Fibroblast of mammary gland (primary cell): ENCODE data around the gene DHRS4.
A peak's percentile ranks its signal among the peaks of the same experiment; 100 is the strongest.
"Not testable (repeated sequence)": the region's sequence is repeated elsewhere in the genome, so short reads cannot be mapped to it uniquely, and the experiment has no call there.

Experiments used
- DNase-seq: peaks from one replicate; pipeline ENCODE4 v3.0.0-alpha.2; 2010; ENCODE audit warnings: low read depth
- H3K4me3 ChIP-seq: 2 replicates; pipeline ENCODE4 v1.5.1; 2011; ENCODE audit warnings: low read depth, mild to moderate bottlenecking, low read length, moderate library complexity; ENCODE audit not compliant: control insufficient read depth
- CTCF ChIP-seq: conservative IDR thresholded peaks from 2 replicates; pipeline ENCODE4 v1.5.1; 2011; ENCODE audit warnings: low read depth, low read length, inconsistent platforms; ENCODE audit not compliant: control insufficient read depth, insufficient read depth

The DHRS4 gene

DNA sequence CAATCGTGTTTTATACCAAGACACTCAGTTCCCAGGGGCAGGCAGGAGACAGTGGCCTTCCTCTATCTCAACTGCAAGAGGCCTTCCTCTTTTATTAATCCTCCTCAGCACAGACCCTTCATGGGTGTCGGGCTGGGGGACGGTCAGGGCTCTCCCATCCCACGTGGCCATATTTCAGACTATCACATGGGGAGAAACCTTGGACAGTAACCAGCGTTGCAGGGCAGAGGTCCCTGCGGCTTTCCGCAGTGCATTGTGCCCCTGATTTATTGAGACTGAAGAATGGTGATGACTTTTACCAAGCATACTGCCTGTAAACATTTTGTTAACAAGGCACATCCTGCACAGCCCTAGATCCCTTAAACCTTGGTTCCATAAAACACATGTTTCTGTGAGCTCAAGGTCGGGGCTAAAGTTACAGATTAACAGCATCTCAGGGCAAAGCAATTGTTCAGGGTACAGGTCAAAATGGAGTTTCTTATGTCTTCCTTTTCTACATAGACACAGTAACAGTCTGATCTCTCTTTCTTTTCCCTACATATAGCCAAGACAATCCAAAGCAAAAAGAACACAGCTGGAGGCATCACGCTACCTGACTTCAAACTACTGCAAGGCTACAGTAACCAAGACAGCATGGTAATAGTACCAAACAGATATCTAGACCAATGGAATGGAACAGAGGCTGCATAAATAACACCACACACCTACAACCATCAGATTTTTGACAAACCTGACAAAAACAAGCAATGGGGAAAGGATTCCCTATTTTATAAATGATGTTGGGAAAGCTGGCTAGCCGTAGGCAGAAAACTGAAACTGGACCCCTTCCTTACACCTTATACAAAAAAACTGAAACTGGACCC, 28.6 kb downstream of the DHRS4 start:
- not testable (repeated sequence) for H3K4me3 ChIP-seq, DNase-seq

DNA sequence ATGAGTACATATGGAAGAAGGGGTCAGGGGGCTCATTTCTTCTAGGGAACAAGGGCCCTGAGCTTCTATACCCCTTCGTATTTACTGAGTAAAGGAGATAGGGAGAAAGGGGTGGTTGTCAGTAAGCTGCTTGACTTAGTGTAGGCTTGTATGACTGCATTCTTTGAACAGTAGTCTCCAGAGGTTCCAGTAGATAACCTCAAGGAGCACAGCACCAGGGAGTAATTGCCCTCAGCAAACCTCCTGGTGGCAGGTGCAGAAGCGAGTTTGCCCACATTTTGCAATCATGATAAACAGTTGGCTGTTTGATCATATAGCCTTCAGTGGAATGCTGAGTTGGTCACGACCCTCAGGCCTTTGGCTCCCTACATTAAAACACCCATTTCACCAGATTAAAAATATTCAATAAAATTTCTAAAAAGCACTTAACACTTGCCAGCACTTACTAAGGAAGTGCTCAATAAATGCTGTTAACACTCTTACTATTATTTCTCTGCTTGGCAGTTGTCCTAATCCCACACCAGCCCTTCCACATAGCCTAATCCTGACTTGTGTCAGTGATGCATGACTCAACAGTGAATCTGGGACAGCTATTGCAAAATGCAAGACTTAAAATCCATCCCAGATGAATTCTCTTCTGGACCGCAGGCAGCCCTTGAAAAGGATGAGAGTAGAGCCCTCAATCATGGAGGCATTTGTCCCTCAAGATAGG, 31.5 kb downstream of the DHRS4 start:
- peak; percentile 97 for DNase-seq
- H3K4me3 ChIP-seq = no peak overlapping the region
- no peak for TF ChIP-seq CTCF

DNA sequence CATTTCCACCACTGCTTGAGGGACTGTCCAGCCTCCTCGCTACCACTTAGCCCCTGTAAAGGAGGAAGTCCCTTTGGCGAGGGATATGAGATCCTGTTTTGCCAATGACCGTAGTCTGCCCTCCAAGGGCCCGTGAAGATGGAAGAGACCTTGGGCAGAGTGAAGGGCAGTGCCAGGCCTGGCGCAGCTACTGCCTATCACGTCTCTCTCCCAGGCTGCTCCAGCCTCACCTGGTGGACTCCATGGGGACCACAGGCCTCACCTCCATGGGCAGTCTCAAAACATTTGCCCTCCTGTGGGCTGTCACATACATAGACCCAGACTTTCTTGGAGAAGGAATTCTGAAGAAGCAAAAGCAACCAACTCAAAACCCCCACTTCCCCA, 34.6 kb downstream of the DHRS4 start:
- not testable (repeated sequence) for H3K4me3 ChIP-seq, DNase-seq

- H3K4me3 ChIP-seq = peak within 1 kb of the TSS; percentile 32
- peak; percentile 48 for DNase-seq
Measured at GRCh38 chr14:23988607-23989363, 35.2 kb downstream of the DHRS4 start, which contains the start of gene DHRS4L2. TSS of gene DHRS4L2 (plus strand) at chr14:23988929. CDS start at chr14:23988948, 19 bp downstream.

DNA sequence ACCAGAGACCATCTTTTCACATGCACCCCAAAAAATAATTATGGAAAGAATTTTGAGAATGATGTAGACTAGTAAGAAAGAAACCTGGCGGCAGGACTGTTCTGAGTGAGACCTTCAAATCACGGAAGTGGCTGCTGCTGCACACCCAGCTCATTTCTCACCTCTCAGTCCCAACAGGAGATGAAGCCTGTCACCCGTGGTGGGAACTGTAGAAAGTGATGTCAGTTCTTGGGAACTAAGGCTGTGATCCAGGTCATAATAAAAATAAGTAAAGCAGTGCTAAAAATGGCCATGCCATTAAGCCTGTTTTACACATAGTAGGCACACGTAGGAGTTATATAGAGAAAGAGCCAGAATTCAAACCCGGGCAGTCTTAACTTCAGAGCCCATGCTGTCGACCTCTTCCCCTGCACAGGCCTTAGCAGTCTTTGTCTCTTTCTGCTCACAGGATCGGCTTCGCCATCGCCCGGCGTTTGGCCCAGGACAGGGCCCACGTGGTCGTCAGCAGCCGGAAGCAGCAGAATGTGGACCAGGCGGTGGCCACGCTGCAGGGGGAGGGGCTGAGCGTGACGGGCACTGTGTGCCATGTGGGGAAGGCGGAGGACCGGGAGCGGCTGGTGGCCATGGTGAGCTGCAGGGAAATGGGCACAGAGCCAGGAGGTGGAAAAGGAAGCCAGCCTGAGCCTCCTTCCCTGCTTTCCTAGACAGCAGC, 36.3 kb downstream of the DHRS4 start:
- DNase-seq, H3K4me3 ChIP-seq: not testable (repeated sequence)

GRCh38 chr14:23990961-23991360, 37.4 kb downstream of the DHRS4 start:
- not testable (repeated sequence) for DNase-seq, H3K4me3 ChIP-seq

DNA sequence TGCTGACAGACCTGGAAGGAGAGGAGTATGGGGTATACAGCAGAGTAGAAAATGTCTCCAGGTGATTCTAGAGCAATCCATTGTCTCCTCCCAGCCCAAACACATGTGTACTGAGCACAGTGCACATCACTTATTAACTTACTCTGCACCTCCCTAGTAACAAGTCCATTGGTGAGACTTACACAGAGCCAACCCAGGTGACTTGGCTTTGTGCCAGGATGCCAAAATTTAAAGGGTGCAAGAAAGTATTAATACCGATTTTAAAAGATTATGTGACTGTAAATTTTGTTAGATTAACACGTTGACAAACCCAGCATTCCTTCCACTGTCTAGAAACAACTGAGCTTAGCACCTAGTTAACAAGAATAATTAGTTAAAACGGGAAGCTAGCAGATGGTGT, 39.5 kb downstream of the DHRS4 start:
- not testable (repeated sequence) for H3K4me3 ChIP-seq, DNase-seq

GRCh38 chr14:23996009-23996408, 42.4 kb downstream of the DHRS4 start:
- not testable (repeated sequence) for DNase-seq, H3K4me3 ChIP-seq

- not testable (repeated sequence) for H3K4me3 ChIP-seq, DNase-seq
Measured at GRCh38 chr14:23996825-23997224, 43.3 kb downstream of the DHRS4 start.

- not testable (repeated sequence) for DNase-seq
Measured at GRCh38 chr14:23999640-24000039, 46.1 kb downstream of the DHRS4 start.

GRCh38 chr14:24001078-24001477, 47.5 kb downstream of the DHRS4 start:
- DNase-seq = not testable (repeated sequence)

More at GRCh38 chr14:23999640-24000039, 46.1 kb downstream of the DHRS4 start:
- not testable (repeated sequence) for H3K4me3 ChIP-seq

DNA sequence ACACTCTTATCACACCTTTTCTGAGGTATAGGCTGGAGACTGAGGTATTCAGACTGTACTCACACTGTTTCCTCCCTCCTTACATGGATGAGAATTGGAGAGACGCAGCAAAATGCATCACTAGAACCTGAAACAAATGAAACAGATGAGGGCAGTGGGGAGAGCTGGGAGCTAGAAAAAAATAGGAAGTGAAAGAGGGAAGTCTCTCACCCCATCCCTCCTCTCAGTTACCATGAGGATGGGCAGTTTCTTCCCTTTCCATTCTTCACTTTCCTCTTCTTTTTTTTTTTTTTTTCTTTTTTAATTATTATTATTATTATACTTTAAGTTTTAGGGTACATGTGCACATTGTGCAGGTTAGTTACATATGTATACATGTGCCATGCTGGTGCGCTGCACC, 48.1 kb downstream of the DHRS4 start:
- DNase-seq, H3K4me3 ChIP-seq: not testable (repeated sequence)

More at GRCh38 chr14:24001078-24001477, 47.5 kb downstream of the DHRS4 start:
- not testable (repeated sequence) for H3K4me3 ChIP-seq

GRCh38 chr14:24006471-24006816, 52.9 kb downstream of the DHRS4 start:
- DNase-seq = not testable (repeated sequence)
- peak overlapping the region; percentile 27 for H3K4me3 ChIP-seq

GRCh38 chr14:24006817-24007652, 53.5 kb downstream of the DHRS4 start:
- peak overlapping the region; percentile 27 for H3K4me3 ChIP-seq

More at GRCh38 chr14:24006817-24007652, 53.5 kb downstream of the DHRS4 start:
- DNase-seq = not testable (repeated sequence)
